Measurements from ENCODE around the gene KEAP1.
"Not testable (repeated sequence)": the region's sequence is repeated elsewhere in the genome, so short reads cannot be mapped to it uniquely, and the experiment has no call there.

Gene KEAP1

DNA sequence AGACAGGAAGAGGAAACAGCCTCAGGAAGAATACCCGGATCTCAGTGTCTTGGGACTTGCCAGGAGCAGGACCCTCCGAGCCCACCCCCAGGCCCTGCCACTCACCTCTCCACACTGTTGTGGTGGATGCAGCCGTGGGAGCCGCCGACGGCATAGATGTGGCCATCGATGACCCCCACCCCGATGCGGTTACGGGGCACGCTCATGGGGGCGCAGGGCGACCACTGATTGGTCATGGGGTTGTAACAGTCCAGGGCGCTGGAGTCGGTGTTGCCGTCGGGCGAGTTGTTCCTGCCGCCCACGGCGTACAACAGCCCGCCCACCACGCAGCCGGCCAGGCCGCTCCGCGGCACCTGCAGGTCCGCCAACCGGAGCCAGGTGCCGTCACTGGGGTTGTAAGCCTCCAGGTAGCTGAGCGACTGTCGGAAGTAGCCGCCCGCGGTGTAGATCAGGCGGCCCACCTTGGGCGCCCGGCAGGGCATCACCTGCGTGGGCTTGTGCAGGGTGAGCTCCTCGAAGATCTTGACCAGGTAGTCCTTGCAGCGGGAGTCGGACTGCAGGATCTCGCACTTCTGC is 11.6 kb downstream of the KEAP1 start:
- no peak for DNase-seq

DNA sequence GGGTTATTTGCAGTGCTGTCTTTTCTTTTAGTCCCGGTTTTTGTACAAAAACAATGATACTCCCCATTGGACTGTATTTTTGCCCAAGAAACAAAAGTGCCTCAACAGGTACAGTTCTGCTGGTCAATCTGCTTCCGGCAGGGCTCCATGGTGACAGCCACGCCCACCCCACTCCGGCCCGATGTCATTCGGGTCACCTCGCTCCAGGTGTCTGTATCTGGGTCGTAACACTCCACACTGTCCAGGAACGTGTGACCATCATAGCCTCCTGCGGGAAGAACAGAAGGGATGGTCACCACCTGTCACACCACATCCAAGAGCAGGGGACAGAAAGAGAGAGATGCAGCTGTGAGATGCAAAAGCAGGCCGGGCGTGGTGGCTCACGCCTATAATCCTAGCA is 16.6 kb downstream of the KEAP1 start:
- no peak for DNase-seq

DNA sequence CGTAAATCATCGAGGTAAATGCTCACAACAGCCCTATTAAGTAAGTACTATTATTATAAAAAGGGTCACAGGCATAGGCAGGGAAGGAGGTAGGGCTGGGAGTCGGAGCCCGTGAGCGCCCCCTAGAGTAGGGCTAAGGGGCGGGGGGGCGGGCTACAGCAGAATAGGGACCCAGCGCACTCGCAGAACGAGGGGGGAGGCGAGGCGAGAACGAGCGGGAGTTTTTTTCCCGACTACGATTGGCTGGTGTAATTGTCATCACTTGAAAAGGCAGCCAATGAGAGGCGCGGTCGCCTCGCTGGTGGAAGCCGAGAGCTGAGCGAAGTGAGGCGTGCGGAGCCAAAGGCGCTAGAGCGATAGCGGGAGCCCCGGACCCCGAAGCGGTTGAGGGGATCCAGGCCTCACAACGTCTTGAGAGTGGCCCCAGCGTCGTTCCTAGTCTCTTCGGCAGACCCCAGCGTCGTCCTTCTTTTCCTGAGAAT is 24.2 kb downstream of the KEAP1 start:
- DNase-seq: peak; percentile 87

DNA sequence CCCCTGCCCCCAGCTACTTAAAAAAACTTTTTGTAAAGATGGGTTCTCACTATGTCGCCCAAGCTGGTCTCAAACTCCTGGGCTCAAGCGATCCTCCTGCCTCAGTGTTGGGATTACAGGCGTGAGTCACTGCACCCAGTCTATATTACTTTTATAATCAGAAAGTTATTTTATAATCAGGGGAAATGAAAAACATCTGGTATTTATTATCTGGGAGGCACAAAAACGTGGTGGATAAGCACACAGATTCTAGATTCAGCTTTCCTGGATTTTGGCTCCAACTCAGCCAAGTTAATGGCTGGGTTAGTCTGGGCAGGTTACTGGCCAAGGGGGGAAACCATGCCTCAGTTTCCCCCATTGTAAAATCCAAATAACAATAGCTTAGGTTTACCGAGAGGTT is 24.7 kb downstream of the KEAP1 start:
- DNase-seq: no peak

DNA sequence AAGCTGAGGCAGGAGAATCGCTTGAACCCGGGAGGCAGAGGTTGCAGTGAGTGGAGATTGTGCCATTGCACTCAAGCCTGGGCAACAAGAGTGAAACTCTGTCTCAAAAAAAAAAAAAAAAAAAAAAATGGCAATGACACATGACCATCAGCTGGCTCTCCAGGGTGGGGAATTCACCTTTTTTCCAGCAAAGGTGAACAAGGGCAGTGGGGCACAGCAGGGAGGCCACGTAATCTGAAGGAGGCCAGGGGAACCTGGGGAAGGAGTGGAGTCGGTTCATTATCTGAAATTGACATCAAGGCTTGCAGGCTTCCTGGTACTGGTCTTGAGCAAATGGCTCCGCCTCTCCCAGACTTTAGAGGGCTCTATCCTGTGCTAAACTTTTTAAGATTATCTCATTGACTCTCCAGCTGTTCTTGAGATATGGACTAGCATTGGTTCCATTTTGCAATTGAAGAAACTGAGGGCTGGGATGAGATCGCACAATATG is 28.1 kb downstream of the KEAP1 start:
- DNase-seq: no peak

DNA sequence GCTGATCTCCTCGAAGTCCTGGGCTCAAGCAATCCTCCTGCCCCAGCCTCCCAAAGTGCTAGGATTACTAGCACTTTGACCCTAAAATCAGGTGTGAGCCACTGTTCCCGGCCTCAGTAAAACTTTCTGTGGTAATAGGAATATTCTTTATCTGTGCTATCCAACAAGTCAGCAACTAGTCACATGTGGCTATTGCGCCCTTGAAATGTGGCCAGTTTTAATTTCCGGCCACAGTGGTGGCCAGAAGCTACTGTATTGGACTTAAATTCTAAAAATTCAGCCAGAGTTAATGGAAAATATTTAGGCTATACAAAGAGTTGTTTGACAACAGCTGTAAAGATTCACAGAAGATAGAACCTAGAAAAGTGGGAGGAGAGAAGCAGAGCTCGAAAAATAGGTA is 30.0 kb downstream of the KEAP1 start:
- DNase-seq: no peak

DNA sequence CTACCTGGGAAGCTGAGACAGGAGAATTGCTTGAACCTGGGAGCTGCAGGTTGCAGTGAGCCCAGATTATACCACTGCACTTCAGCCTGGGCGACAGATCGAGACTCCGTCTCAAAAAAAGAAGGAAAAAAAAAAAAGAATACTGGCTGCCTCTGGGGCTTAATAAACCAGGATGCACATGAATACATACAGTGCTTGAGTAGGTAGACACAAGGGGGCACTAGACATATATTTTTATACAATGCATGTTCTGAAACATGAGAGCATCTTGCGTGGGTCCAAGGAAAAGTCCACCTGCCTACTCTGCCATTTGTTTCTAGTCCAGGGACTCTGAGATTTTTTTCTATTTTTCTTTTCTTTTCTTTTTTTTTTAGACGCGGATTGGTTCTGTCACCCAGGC is 31.2 kb downstream of the KEAP1 start:
- DNase-seq: no peak

DNA sequence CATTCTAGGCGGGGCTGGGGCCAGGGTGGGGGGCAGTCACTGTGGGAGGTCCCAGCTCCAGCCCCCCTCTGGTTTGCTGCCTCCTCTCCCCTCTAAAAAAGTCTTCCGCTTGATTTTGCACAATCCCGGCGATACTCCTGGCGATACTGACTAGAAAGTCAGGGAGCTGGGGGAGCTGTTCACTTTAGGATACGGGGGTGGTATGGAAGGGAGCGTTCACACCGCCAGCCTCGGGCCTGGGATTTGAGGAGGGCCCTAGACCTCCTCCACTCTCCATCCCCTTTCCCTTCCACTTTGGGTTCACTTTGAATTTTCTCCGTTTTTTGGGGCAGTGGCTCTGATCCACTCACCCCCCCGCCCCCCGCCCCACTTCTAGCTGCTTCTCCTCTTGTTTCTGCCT is 35.0 kb downstream of the KEAP1 start:
- DNase-seq: no peak

DNA sequence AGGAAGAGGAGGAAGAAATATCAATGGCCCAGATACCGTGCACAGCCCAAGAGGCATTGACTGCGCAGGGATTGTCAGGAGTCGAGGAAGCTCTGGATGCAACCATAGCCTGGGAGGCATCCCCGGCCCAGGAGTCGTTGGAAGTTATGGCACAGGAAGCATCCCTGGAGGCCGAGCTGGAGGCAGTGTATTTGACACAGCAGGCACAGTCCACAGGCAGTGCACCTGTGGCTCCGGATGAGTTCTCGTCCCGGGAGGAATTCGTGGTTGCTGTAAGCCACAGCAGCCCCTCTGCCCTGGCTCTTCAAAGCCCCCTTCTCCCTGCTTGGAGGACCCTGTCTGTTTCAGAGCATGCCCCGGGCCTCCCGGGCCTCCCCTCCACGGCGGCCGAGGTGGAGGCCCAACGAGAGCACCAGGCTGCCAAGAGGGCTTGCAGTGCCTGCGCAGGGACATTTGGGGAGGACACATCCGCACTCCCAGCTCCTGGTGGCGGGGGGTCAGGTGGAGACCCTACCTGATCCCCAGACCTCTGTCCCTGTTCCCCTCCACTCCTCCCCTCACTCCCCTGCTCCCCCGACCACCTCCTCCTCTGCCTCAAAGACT is 36.0 kb downstream of the KEAP1 start:
- DNase-seq: no peak

DNA sequence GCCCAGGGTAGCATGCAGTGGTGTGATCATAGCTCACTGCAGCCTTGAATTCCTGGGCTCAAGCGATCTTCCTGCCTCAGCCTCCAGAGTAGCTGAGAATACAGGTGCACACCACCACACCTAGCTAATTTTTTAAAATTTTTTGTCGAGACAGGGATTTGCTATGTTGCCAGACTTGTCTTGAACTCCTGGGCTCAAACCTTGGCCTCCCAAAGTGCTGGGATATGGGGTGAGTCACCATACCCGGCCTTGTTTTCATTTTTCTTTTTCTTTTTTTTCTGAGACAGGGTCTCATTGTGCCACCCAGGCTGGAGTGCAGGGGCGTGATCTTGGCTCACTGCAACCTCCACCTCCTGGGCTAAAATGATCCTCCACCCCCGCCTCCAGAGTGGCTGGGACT is 38.7 kb downstream of the KEAP1 start:
- no peak for DNase-seq

DNA sequence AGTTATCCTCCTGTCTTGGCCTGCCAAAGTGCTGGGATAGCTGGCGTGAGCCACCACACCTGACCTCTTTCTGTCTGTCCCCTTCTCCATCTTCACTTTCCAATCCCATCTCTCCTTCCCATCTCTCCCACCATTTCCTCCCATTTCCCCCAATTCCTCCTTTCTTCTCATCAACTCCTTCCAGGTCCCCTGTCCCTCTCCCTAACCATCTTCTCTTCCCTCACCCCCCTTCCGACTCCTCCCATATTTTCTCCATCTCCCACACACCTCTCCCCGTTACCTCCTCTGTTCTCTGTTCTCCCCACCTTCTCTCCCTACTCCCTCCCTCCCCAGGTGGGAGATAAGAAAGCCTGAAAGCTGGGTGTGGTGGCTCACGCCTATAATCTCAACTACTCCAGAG is 40.6 kb downstream of the KEAP1 start:
- DNase-seq: no peak

DNA sequence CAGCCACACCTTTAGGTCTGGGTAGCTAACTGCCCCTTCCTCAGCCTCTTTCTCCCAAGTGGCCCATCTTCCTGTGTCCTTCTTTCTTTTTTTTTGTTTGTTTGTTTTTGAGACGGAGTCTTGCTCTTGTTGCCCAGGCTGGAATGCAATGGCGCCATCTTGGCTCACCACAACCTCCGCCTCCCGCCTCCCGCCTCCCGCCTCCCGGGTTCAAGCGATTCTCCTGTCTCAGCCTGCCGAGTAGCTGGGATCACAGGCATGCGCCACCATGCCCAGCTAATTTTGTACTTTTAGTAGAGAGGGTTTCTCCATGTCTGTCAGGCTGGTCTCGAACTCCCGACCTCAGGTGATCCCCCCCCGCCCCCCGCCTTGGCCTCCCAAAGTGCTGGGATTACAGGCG is 41.1 kb downstream of the KEAP1 start:
- not testable (repeated sequence) for DNase-seq

DNA sequence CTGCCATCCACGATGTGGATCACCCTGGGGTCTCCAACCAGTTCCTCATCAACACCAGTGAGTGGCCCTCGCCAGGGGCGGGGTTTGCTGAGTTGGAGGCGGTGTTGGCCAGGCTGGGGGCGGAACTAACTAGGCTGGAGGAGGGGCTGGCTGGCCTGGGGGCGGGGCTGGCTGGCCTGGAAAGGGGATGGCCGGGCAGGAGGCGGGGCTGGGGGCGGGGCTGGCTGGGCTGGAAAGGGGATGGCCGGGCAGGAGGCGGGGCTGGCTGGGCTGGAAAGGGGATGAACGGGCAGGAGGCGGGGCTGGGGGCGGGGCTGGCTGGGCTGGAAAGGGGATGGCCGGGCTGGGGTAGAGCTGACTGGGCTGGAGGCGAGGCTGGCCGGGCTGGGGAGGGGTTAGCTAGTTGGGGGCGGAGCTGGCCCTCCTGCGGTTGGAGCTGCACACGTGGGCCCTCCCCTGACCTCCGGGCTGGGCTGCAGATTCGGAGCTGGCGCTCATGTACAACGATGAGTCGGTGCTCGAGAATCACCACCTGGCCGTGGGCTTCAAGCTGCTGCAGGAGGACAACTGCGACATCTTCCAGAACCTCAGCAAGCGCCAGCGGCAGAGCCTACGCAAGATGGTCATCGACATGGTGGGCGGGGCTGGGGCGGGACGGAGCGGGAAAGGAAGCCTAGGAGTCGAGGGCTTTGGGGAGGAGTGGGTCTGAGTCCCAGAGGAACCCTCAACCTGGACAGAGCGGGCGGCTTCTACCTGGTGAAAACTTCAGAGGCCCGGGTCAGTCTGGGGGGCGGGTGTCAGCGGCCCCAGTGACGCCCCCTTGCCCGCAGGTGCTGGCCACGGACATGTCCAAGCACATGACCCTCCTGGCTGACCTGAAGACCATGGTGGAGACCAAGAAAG is 41.9 kb downstream of the KEAP1 start:
- DNase-seq: peak; percentile 84

DNA sequence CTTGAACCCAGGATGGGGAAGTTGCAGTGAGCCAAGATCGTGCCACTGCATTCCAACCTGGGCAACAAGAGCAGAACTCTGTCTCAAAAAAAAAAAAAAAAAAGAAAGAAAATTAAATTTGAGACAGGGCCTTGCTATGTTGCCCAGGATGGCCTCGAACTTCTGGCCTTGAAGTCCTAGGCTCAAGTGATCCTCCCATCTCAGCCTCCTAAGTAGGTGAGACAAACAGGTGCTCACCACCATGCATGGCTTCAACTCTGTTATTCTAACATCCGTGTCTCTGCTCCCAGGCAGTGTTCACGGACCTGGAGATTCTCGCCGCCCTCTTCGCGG is 42.5 kb downstream of the KEAP1 start:
- no peak for DNase-seq

DNA sequence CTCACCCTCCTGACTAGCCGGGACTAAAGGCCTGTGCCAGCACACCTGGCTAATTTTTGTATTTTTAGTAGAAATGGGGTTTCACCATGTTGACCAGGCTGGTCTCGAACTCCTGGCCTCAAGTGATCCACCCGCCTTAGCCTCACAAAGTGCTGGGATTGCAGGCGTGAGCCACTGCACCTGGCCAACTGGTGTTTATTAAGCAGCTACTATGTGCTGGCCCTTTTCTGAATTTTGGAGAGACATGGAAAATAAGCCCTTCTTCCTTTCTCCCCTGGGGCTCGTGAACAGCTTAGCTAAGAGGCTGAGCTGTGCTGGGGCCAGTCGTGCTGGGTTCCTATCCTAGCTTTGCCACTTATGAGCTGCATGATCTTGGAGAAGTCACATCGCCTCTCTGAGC is 44.4 kb downstream of the KEAP1 start:
- not testable (repeated sequence) for DNase-seq

DNA sequence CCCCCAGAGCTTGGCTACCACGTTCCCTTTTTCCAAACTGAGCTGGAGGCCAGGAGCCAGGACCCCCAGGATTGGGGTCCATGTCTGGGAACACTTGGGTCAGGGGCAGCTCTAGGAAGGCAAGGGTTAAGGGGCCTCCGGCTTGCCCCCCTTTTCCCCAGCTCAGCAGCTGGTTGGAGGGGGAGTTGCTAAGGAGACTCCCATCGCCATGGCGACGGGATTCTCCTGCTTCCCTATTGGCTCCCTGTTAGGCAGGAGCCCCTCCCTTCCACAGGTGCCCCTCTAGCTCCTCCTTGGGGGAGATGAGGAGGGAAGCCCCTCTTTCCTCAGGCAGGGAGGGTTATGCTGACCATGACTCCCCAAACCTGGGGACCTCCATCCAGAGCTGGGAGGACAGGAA is 48.9 kb downstream of the KEAP1 start:
- no peak for DNase-seq

DNA sequence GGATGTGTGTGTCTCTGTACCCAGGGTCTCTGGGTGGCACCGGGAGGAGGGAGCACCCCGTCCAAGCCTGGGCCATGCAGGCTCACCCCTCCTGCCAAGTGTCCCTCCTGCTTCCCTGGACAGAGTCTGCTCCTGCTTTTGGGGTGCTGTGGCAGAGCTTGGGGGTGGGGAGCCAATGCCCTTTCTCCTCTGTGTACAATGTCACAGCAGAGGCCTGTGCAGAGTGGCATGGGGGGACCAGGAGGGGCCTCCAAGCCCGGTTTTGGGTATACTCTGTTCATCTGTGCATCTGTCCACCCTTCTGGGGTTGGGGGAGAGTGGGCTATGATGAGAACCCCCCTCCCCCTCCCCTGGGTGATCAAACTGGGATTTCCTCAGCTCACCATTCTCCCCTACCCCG is 49.3 kb downstream of the KEAP1 start:
- DNase-seq: no peak

DNA sequence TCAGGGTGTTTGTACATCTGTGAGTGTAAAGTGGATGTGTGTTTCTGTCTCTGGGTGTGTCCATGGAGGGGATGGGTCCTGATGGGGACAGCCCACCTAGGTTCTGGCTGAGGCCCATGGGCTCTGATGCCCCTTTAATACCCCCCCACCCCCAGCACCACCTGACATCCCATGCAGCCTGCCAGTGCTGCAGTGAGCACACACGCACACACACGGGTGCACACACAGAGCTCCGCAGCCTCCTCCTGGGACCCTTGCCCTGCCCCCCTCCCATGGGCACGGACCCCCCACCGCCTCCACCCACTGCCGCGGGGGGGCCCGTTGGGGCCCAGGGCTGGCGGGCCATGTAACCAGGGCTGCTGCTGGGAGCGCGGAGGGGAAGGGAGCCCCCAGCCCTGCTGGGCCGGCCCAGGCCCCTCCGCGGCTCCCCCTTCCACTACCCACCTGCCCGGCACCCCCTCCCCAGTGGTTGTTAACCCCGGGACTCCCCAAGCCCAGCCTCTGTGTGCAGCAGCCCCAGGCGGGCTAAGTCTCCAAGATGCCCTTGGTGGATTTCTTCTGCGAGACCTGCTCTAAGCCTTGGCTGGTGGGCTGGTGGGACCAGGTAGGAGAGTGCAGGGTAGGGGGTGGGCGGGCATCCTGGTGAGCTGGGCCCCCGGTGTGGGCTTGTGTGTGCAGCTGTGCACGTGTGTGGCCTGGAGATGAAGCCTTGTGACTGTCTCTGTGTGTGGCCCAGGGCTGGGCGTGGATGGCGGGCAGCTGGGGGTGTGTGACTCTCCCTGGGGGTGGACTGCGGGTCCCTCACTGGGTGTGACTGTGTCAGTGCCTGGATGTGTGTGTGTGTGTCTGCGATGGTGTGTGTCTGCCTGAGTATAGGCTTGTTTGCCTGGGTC is 50.2 kb downstream of the KEAP1 start:
- no peak for DNase-seq

DNA sequence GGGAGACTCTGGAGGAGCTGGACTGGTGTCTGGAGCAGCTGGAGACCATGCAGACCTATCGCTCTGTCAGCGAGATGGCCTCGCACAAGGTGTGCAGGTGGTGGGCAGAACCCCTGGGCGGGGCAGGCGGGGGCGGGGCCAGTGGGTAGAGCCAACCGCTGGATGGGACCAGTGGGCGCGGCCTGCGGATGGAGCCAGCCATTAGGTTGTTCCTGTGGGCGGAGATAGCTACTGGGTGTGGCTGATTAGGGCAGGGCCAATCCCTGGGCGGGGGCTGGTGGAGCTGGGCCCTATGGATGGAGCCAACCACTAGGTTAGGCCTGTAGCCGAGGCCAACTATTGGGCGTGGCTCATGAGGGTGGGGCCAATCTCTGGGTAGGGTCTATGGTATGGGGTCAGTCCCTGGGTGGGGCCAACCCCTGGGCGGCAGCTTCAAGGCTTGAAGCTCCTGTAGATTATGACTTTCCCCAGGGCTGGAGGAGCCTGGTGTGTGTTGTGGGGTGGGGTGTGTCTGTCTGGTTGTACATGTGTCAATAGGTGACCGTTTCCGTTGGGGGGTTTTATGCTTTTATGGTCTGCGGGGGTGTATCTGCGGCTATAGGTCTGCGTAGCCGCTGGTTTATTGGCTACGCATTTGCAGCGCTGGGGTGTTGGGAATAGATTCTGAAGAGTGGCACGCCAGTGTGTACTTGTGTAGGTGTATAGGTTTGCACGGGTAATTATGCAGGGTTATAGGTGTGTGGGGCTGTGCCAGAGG is 52.1 kb downstream of the KEAP1 start:
- DNase-seq: no peak

DNA sequence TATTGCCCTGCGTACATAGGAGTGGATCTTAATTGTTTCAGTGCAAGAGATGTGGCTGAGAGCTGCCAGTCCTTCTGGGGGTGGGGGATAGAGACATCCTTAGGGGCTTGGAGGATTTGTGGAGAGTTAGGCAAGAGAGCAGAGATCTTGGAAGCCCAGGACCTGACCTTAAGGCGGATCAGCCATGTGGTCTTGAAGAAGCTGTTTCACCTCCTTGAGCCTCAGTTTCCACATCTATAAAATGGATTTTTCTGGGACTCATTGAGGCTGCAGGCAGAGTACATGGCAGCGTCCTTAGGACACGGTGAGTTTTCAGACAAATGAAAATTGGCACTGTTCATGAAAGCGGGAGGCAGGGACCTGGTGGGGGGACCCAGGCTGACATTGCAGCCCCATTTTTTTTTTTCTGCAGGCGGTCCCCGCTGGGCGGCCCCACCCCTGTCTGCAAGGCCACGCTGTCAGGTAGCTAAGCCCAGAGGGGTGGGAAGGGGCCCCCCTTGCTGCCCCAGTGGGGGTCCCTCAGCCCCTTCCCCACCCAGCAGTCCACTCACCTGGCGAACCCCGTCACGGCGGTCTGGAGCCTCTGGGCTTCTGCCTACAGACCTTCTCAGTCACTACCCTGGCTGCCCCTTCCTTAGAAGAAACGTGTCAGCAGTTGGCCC is 52.8 kb downstream of the KEAP1 start:
- no peak for DNase-seq

DNA sequence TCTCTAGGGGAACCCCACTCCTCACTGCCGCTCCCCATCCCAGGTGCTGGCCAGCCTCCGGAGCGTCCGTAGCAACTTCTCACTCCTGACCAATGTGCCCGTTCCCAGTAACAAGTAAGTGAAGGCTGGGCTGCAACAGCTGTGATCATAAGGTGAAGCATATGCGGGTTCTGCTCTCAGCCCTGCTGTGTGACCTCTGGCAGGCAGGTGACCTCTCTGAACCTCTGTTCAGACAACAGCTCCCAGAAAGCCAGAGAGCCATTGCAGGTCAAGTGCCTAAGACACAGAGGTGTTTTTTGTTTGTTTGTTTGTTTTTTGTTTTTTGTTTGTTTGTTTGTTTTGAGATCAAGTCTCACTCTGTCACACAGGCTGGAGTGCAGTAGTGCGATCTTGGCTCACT is 54.1 kb downstream of the KEAP1 start:
- DNase-seq: no peak

DNA sequence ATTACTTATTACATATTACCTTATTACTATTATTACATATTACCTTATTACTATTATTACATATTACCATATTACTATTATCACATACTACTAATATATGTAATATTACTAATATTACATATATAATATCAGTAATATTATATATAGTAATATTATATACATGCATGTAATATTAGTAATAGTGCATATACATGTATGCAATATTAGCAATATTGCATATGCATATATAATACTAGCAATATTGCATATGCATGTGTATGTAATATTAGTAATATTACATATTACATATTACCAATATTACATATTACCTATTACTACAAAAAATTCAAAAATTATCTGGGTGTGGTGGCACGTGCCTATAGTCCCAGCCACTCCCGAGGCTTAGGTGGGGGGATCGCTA is 60.5 kb downstream of the KEAP1 start:
- DNase-seq: no peak

All from stimulated activated CD4-positive, alpha-beta T cell treated with anti-CD3 and anti-CD28 coated beads, Interleukin-4, amount 100 ng/mL, for 1 hour (primary cell).